AG04449 (cell line): ENCODE results near the gene CFL2.

Experiments used
- CTCF ChIA-PET: fragments of 350-600 bp; formaldehyde crosslinking; extraction: SDS; loops from one replicate; lab custom pipeline; 2021; ENCODE audit warnings: antibody characterized with exemption; lab: Yijun Ruan, JAX
- POLR2A ChIA-PET: fragments of 400-600, 350-600 bp; formaldehyde crosslinking; extraction: SDS; loops from one replicate; lab custom pipeline; 2020; ENCODE audit warnings: antibody characterized with exemption, inconsistent platforms; lab: Yijun Ruan, JAX
- DNase-seq: peaks from one replicate; pipeline ENCODE4 v3.0.0-alpha.2; 2010; ENCODE audit warnings: low read depth, low spot score
- H3K4me3 ChIP-seq: 2 replicates; pipeline ENCODE4 v1.5.1; 2011; ENCODE audit warnings: low read depth, mild to moderate bottlenecking, control low read depth, low read length
- TF ChIP-seq, protein P1 (sequence below): IDR thresholded peaks from one replicate; pipeline ENCODE4 v1.5.1; 2011; ENCODE audit warnings: mild to moderate bottlenecking, moderate library complexity, low read length, control low read depth, inconsistent platforms; ENCODE audit not compliant: insufficient read depth; ENCODE audit errors: missing control alignments

The CFL2 gene

DNA sequence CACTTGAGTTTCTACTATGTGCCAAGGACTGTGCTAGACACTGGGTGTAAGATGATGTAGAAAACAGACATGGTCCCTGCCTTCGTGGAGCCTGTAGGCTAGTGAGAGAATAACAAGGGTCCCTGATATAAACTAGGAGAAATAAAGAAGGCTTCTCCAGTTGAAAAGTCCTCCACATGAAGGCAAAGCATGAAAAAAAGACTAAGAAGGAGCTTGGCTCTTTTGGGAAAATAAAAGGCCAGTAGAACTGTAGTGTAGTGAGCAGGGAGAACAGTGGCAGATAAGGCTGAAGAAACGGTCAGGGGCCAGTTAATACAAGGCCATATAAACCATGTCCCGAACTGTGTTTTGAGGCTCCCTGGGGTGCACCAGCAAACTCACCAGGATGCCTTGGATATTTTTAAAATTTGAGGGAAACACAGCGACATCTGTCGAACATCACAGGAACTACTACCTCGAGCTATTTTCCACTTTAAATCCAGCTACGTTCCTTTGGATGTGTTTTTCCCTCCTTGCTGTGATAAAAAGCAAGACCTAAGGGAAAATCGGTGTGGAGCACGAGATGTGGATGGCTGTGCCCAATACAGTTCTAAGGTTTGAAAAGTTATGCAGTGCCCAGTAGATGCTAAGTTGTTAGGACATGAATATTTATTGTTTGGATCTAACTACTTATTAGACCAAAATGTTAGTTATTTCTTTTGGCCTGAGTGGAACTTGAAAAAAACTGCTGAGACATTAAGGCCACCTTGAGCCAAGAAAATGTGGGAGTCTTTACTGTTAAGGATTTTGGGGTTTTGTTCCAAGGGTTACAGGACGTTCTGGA lies 8.5 kb upstream of the CFL2 start:
- POLR2A ChIA-PET, result interaction anchor here (1.0 kb wide), 1 partner anchor 9 kb away, joined by 4 read pairs; the partner anchor contains the start of gene CFL2
- TF ChIP-seq, protein P1, sequence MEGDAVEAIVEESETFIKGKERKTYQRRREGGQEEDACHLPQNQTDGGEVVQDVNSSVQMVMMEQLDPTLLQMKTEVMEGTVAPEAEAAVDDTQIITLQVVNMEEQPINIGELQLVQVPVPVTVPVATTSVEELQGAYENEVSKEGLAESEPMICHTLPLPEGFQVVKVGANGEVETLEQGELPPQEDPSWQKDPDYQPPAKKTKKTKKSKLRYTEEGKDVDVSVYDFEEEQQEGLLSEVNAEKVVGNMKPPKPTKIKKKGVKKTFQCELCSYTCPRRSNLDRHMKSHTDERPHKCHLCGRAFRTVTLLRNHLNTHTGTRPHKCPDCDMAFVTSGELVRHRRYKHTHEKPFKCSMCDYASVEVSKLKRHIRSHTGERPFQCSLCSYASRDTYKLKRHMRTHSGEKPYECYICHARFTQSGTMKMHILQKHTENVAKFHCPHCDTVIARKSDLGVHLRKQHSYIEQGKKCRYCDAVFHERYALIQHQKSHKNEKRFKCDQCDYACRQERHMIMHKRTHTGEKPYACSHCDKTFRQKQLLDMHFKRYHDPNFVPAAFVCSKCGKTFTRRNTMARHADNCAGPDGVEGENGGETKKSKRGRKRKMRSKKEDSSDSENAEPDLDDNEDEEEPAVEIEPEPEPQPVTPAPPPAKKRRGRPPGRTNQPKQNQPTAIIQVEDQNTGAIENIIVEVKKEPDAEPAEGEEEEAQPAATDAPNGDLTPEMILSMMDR, result peak; percentile 67
- CTCF ChIA-PET, result interaction anchor here (0.7 to 5.5 kb wide), 35 partner anchors 10 to 697 kb away, joined by 3 to 111 read pairs (median 4); partner anchors contain the start of genes CFL2 and SRP54
- DNase-seq, result no peak
- no peak overlapping the region for H3K4me3 ChIP-seq

DNA sequence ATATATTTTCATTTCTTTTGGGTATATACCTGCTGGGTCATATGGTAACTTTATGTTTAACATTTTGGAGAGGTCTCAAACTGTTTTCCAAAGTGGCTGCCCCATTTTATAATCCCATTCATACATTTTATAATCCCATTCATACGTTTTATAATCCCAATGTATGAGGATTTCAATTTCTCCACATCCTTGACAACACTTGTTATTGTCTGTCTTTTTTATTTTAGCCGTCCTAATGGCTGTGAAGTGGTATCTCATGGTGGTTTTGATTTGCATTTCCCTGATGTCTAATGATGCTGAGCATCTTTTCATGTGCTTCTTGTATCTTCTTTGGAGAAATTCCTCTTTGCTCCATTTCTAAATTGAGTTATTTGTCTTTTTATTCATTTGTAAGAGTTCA lies 6.7 kb upstream of the CFL2 start:
- CTCF ChIA-PET, result interaction anchor here (1.6 kb wide), 1 partner anchor 48 kb away, joined by 21 read pairs; no protein-coding TSS in a partner anchor
- TF ChIP-seq, protein P1, result no peak
- DNase-seq, result no peak
- no peak overlapping the region for H3K4me3 ChIP-seq
- POLR2A ChIA-PET, result no interaction called here

DNA sequence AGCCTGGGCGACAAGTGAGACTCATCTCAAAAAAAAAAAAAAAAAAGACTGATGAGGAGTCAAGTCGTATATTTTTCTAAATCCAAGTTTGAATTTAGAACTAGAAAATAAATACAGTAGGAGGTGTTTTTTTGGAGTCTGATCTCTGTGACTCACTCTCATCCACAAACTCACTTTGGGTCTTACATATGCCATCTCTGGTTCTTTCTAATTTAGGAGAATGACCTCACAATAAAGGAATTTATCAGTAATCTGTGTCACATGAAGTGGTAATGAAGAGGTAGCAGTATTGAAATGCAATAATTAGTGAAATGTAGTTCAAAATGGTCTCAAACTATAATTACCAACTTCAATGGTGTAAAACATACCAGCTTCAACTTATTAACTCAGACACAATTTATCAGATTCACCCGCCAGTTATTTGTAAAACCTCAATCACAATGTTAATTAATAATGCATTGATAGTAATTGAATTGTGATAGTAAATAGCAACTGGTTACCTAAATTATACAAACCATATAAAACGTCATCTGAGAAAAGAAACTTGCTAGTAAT lies 4.4 kb upstream of the CFL2 start:
- TF ChIP-seq, protein P1, result no peak
- CTCF ChIA-PET, result interaction anchor here (1.0 to 1.9 kb wide), 3 partner anchors 26 to 49 kb away, joined by 3 to 5 read pairs (median 3); no protein-coding TSS in a partner anchor
- no peak overlapping the region for H3K4me3 ChIP-seq
- no peak for DNase-seq
- POLR2A ChIA-PET, result no interaction called here

DNA sequence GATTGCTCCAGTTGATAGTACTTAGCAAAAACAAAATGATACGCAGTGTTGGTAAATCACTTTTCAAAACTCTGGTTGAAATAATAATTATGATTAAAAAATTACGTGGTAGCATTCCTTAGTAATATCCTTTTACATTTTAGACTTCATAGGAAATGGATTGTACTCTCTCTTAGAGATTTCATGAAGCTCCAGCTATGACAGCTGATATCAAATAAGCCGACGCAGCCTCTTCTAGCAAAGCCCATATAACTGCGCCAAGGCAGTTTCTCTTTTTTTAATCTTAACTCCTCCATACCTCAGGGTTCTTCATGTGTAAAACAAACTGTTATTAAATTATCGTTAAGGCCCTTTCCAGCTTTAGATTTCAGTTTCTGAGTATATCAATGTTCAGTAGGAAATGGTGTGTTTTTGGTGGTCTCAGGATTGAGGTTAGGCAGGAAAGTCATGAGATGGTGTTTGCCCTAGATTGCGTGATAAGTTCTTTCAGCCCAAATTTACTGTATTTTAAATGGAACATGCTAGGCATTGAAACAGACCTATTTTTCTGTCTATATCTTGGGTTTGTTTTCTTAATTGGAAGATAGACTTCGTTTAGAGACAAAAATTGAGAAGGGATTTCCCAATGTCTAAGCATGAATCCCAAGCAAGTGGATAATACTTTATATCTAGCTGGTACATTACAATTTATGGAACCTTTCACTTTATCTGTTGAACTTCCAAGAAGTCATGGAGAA lies 902 bp upstream of the CFL2 start:
- DNase-seq, result no peak
- ChIA-PET CTCF (interaction anchor here (1.9 to 10.0 kb wide), 3 partner anchors 9 to 44 kb away, joined by 6 to 63 read pairs (median 22); no protein-coding TSS in a partner anchor), POLR2A (interaction anchor here (0.5 to 1.5 kb wide), 6 partner anchors 15 to 705 kb away, joined by 3 to 5 read pairs (median 3); no protein-coding TSS in a partner anchor)
- TF ChIP-seq, protein P1, result no peak
- H3K4me3 ChIP-seq, result peak overlapping the region; percentile 73

DNA sequence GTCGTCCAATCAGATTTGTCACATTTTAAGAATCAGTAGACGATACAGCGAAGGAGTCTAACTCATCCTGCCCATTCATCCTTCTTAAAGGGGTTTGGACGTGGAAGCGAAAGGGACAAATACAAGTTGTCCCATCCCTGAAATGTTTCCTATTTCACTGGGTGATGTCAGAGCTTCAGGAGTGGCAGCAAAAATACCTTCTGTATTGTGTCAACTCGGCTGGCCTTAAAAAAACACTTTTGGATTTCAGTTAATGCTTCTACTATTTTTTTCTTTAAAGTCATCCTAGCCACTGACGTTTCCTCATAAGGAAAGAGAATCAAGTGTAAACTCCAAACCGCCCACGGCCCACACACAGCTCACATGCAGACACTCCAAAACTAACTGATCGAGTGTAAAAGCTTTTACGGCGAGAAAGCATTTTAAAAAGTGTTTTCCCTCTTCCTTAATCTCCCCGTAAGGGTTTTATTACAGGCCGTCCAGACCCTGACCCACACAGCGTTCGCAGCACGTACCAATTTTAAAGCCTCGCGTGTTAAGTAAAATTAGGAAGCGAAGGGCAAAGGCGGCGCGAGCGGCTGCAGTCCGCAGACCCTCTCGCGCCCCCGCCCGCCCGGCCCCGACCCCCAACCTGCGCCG lies 593 bp downstream of the CFL2 start:
- POLR2A ChIA-PET, result interaction anchor here (0.6 to 1.5 kb wide), 6 partner anchors 9 to 254 kb away, joined by 3 to 8 read pairs (median 4); no protein-coding TSS in a partner anchor
- DNase-seq, result no peak
- TF ChIP-seq, protein P1, result no peak
- H3K4me3 ChIP-seq, result peak overlapping the region; percentile 73
- CTCF ChIA-PET, result interaction anchor here (2.1 to 10.0 kb wide), 3 partner anchors 9 to 42 kb away, joined by 5 to 63 read pairs (median 22); no protein-coding TSS in a partner anchor
